Gastrocnemius medialis (tissue), 4 donors: Measurements from ENCODE around the gene DDI2.

Source experiments
- POLR2A ChIP-seq, 2 donors: fragments of 450-650 bp; IDR thresholded peaks; one replicate each; pipeline ENCODE4 v1.6.1; 2017; ENCODE audit warnings: antibody characterized with exemption in 2 of 2, mild to moderate bottlenecking in 2 of 2, moderate library complexity in 2 of 2
- TF ChIP-seq, protein P1 (sequence below), 5 experiments: fragments of 450-650 bp in 3 of 5; fragments of 200-600 bp in 2 of 5; sonication (generic) in 2 of 5; IDR thresholded peaks in 4 of 5; conservative IDR thresholded peaks in 1 of 5; 1 replicate in 4 of 5; 2 replicates in 1 of 5; pipeline ENCODE4 v1.5.1; 2016 to 2019; ENCODE audit warnings: antibody characterized with exemption in 5 of 5, mild to moderate bottlenecking in 3 of 5, moderate library complexity in 3 of 5

DNA sequence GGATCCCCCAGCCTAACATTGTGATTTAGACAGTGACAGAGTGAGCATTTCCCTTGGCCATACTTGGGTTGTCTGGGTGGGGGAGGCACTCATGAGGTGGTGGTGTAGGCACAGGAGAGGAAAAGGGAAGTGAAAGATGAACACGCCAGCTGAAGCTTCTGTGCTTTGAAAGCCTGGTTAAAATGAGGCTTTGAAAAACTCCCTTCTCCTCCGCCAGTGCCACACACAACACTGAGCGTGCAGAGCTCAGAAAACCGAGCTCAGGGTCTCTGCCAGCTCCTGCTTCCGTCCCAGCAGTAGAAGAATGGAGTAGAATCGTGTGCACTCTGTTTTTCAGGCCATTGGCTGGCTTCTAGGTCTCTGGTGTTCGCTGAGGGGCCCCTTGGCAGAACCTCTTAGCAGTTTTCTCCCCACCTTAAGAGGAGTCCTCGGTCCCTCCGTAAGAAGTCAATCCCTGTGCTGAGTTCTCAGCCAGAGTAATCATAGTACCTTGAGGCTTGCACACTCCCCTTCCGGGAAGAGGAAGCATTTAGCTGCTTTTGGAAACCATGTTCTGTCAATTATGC is 79.8 kb downstream of the DDI2 start:
- TF ChIP-seq, protein P1, sequence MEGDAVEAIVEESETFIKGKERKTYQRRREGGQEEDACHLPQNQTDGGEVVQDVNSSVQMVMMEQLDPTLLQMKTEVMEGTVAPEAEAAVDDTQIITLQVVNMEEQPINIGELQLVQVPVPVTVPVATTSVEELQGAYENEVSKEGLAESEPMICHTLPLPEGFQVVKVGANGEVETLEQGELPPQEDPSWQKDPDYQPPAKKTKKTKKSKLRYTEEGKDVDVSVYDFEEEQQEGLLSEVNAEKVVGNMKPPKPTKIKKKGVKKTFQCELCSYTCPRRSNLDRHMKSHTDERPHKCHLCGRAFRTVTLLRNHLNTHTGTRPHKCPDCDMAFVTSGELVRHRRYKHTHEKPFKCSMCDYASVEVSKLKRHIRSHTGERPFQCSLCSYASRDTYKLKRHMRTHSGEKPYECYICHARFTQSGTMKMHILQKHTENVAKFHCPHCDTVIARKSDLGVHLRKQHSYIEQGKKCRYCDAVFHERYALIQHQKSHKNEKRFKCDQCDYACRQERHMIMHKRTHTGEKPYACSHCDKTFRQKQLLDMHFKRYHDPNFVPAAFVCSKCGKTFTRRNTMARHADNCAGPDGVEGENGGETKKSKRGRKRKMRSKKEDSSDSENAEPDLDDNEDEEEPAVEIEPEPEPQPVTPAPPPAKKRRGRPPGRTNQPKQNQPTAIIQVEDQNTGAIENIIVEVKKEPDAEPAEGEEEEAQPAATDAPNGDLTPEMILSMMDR (IDR thresholded peaks at IDR 0.05 in 4 of 5, conservative IDR thresholded peaks at IDR 0.05 in 1 of 5): no peak
- TF ChIP-seq POLR2A (IDR thresholded peaks at IDR 0.05): no peak
